Dendritic cell treated with granulocyte-macrophage colony-stimulating factor and Interleukin-4, amounts not matched to agents 40 ng/mL and 50 ng/mL, for 4 days (primary cell): ENCODE measurements around the gene EIF3L.

ENCODE experiments used
- H3K27ac Mint-ChIP-seq: one replicate; pipeline ENCODE4 v1.8.0; 2022; ENCODE audit warnings: mild to moderate bottlenecking, mixed read lengths
- H3K27me3 Mint-ChIP-seq: one replicate; pipeline ENCODE4 v1.8.0; 2022; ENCODE audit warnings: mild to moderate bottlenecking, mixed read lengths
- H3K36me3 Mint-ChIP-seq: one replicate; pipeline ENCODE4 v1.8.0; 2022; ENCODE audit warnings: low read depth, mixed read lengths
- H3K4me1 Mint-ChIP-seq: one replicate; pipeline ENCODE4 v1.8.0; 2022; ENCODE audit warnings: low read depth, mixed read lengths
- H3K4me3 Mint-ChIP-seq: one replicate; pipeline ENCODE4 v1.8.0; 2022; ENCODE audit warnings: mild to moderate bottlenecking, moderate library complexity, mixed read lengths
- H3K9me3 Mint-ChIP-seq: one replicate; pipeline ENCODE4 v1.8.0; 2022; ENCODE audit warnings: mixed read lengths
- intact Hi-C: fragments of 100-400 bp; cut with micrococcal nuclease; formaldehyde crosslinking; loops from one replicate; pipeline ENCODE4 v1.15.0; 2022

The EIF3L gene

DNA sequence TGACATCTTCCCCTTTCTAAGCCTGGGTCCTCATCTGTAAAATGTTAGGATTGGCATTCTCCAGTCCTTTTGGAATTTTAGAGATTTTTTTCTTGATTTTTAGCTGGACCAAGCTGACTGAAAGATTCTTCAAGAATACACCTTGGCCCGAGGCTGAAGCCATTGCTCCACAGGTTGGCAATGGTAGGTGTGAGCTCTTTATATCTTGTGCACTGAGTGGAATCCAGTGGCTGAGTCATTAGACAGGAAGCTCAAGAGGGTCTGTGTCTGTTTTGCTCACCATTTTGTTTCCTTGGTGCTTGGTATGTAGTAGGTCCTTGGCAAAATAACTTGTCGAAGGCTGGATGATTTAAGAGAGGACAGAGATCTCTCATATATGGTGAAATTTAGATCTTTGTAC is 6.2 kb downstream of the EIF3L start:
- Mint-ChIP-seq H3K4me3 (no peak overlapping the region), H3K27ac (no peak overlapping the region), H3K4me1 (peaks cover 23% of the 10 kb centered on the region), H3K36me3 (peaks cover 98% of the 10 kb centered on the region), H3K27me3 (no peaks in the 10 kb centered on the region), H3K9me3 (no peaks in the 10 kb centered on the region)
- intact Hi-C loops = no loop called here

DNA sequence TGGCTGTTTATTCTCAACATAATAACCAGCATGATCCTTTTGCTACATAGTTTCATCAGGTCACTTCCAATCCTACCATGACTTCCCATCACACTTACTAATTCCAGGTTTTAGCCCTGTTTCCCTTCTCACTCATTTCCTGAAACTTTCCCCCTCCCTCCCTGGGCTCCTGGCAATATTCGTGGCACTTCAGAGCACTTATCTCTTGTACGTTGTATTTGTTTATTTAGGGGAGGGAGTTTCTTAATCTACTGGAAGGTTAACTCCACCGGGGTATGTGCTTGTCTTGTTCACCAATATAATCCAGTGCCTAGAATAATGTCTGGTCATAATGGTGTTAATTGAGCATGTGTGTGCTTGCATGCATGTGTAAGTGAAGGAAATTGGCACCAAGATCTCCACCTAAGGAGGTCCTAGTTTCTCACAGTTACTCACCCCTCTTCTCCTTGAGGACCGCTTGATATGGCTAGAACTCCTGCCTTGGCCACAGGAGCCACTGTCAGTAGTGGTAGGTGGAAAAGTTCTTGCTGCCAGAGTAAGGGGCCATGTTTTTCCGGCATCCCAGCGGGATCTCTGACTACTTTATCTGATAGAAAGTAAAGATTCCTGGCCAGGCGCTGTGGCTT is 11.7 kb downstream of the EIF3L start:
- Mint-ChIP-seq H3K27ac (no peak overlapping the region), H3K36me3 (peaks cover 100% of the 10 kb centered on the region), H3K27me3 (no peaks in the 10 kb centered on the region), H3K9me3 (no peaks in the 10 kb centered on the region), H3K4me1 (no peaks in the 10 kb centered on the region), H3K4me3 (no peak overlapping the region)
- intact Hi-C loops = no loop called here

DNA sequence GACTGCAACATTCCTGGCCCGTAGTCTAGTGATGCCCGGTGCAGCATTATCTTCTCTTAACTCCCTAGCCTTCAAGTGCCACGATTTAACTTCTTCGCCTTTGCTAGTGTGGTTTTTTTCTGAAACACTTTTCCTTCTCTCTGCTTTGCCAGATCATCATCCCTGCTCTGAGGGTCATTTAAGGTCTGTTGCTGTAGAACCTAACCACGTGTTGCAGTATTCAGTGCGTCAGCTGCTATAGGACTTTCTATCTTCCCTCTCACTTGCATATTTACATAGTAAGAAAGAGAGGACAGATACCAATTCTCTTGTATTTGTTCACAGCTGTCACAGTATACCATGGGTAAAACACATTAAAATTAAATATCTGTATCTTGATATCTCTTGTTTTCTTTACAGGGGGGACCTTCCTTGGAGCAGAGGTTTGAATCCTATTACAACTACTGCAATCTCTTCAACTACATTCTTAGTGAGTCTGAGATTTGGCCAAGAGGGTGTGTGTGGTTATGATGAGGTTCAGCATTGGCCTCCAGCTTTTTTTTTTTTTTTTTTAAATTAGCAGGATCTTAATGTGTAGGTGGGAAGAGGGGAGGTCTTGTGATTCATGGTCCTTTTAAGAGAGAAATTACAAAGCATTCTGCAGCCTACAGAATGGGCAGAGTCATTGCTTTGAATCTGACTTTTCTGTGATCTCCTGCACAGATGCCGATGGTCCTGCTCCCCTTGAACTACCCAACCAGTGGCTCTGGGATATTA is 13.5 kb downstream of the EIF3L start:
- no peak overlapping the region for H3K27ac Mint-ChIP-seq

DNA sequence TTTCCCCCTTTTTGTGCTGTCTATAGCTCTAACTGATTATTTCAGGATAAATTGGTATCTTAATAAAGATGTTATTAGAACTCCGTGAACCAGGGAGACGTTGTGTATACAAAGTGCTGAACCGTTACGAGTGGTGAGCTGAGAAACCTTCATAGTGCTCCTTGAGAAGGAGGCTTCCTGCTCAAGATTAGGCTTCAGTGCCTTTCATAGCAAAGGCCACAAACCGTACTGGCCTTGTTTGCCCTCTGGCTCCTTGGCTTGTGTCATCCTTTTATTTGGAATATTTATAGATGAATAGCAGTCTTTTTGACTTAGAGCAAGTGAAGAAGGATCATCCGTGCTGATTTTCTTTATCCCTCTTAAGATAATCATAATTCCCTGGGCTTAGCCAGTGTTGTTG is 16.3 kb downstream of the EIF3L start:
- no peaks in the 10 kb centered on the region for H3K9me3 Mint-ChIP-seq
- H3K4me3 Mint-ChIP-seq = no peak overlapping the region
- no peaks in the 10 kb centered on the region for H3K27me3 Mint-ChIP-seq
- peaks cover 100% of the 10 kb centered on the region for H3K36me3 Mint-ChIP-seq
- H3K27ac Mint-ChIP-seq = no peak overlapping the region
- H3K4me1 Mint-ChIP-seq = no peaks in the 10 kb centered on the region
- intact Hi-C loops = no loop called here

More for the DNA sequence above, 13.5 kb downstream of the EIF3L start:
- no peaks in the 10 kb centered on the region for H3K4me1 Mint-ChIP-seq
- H3K27me3 Mint-ChIP-seq = no peaks in the 10 kb centered on the region
- intact Hi-C loops = loop anchor here (1.0 kb wide), 1 partner anchor 45 kb away; no protein-coding TSS in a partner anchor
- no peak overlapping the region for H3K4me3 Mint-ChIP-seq
- no peaks in the 10 kb centered on the region for H3K9me3 Mint-ChIP-seq
- H3K36me3 Mint-ChIP-seq = peaks cover 100% of the 10 kb centered on the region

DNA sequence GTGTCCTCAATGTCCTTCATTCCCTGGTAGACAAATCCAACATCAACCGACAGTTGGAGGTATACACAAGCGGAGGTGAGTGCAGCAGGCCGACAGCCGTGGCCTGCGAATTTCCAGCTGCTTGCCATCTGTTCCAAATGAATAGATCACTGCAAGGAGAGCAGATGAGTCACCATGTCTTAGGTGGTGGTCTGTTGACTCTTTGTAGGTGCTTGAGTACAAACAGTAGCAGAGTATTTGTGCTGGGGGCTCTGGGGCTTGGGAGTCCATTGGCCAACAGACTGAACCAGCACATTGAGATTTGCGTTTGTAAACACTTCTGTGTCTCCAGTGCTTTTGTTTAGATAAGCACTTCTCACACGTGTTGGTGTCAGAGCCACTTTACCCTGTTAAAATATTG is 21.1 kb downstream of the EIF3L start:
- intact Hi-C loops = no loop called here
- Mint-ChIP-seq H3K4me3 (no peak overlapping the region), H3K36me3 (peaks cover 100% of the 10 kb centered on the region), H3K9me3 (no peaks in the 10 kb centered on the region), H3K4me1 (no peaks in the 10 kb centered on the region), H3K27ac (no peak overlapping the region), H3K27me3 (no peaks in the 10 kb centered on the region)

DNA sequence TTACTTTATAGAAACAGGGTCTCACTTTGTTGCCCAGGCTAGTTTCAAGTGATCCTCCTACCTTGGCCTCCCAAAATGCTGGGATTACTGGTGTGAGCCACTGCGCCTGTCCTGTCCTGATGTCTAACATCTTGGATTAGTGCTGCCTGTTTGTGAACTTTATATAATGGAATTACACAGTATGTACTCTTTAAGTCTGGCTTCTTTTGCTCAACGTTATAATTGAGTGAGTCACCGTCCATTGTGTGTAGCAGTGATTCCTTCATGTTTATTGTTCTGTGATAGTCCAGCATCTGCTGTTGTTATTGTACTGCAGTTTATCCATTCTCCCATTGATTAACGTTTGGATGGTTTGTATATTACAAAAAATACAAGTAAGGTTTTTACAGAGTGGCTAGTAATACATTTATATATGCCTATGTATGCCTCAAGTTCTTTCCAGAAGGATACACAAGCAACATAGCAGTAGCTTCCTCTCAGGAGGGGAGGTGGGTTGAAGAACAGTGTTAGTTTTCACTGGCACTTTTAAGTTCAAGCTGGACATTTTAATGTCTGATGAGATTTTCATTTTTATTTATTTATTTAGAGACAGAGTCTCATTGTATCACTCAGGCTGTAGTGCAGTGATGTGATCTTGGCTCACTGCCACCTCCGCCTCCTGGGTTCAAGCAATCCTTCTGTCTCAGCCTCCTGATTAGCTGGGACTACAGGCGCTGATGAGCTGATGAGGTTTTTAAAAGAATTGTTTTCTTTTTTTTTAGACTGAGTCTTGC is 31.6 kb downstream of the EIF3L start:
- H3K4me1 Mint-ChIP-seq = peaks cover 5% of the 10 kb centered on the region
- H3K27me3 Mint-ChIP-seq = no peaks in the 10 kb centered on the region
- no peak overlapping the region for H3K27ac Mint-ChIP-seq
- intact Hi-C loops = no loop called here
- H3K4me3 Mint-ChIP-seq = no peak overlapping the region
- no peaks in the 10 kb centered on the region for H3K9me3 Mint-ChIP-seq
- H3K36me3 Mint-ChIP-seq = peaks cover 91% of the 10 kb centered on the region

DNA sequence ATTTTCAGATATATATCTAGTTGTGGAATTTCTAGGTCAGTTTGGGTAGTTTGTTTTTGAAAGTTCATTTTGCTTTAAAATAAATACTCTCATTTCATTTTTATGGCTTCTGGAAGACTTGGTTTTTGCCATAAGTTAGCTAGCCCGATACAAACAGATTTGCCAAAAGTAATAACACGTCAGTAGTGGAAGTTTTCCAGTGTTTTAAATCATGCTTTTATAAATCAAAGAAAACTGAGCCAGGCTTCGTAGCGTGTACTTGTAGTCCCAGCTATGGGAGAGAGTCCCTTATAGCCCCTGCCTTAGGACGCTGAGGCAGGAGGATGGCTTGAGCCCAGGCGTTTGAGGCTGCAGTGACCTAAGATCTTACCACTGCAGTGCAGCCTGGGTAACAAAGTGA is 35.2 kb downstream of the EIF3L start:
- intact Hi-C loops = no loop called here
- Mint-ChIP-seq H3K4me1 (peaks cover 5% of the 10 kb centered on the region), H3K4me3 (no peak overlapping the region), H3K27me3 (no peaks in the 10 kb centered on the region), H3K27ac (no peak overlapping the region), H3K36me3 (peaks cover 91% of the 10 kb centered on the region), H3K9me3 (no peaks in the 10 kb centered on the region)

DNA sequence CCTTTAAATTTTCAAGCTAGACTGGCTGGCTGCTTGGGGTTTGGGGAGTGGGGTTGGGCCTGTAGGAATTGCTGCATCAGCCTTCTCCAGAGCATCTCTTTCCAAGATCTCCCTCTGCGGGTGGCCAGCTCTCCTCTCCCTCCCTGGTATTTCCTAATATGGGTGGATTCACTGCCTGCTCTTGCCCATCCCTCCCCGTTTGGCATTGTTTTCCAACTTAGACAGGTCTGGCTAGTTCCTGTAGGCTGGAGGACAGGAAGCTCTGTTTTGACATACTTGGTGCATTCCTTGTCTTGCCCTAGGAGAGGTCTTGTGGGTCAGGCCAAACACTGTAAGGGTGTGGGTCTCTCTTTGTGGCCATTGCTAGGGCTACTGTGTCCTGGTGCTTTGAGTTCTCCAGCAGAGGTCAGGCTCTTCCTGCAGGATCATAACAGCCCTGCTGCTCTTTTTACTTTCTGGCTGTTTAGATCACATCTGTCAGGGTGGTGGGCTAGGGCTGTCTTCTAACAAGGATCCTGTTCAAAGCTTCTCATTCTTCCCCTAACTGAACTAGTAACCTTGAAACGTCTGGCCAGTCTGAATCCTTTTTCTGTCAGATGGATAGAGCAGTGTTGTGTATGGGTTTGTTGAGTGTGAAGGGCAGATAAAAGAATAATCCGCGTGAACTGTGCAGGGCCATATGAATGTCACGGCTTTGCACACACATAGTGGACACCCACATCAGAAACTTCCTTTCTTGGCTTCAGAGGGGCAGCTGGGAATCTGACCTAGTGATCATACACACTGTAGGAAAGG is 38.6 kb downstream of the EIF3L start:
- intact Hi-C loops = no loop called here
- Mint-ChIP-seq H3K4me3 (no peak overlapping the region), H3K9me3 (no peaks in the 10 kb centered on the region), H3K36me3 (peaks cover 91% of the 10 kb centered on the region), H3K4me1 (peaks cover 5% of the 10 kb centered on the region), H3K27me3 (no peaks in the 10 kb centered on the region), H3K27ac (no peak overlapping the region)

DNA sequence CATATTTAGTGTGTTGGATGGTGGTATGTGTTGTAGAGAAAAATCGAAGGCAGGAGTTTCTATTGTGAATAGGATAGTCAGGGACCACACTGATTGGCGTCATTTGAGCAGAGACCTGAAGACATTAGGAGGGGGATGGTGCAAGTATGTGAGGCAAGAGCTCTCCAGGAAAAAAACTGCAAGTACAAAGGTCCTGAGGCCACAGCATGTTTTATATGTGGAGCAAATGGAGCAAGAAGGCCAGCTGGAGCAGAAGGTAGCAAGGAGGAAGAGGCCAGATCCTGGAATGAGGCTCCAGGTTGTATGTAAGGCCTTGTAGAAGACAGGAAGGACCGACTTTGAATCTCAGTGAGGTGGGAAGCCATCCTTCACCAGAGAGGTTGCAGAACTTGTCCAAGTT is 42.7 kb downstream of the EIF3L start:
- no peaks in the 10 kb centered on the region for H3K9me3 Mint-ChIP-seq
- H3K4me1 Mint-ChIP-seq = peaks cover 16% of the 10 kb centered on the region
- H3K4me3 Mint-ChIP-seq = no peak overlapping the region
- intact Hi-C loops = no loop called here
- no peak overlapping the region for H3K27ac Mint-ChIP-seq
- peaks cover 65% of the 10 kb centered on the region for H3K36me3 Mint-ChIP-seq
- H3K27me3 Mint-ChIP-seq = no peaks in the 10 kb centered on the region

DNA sequence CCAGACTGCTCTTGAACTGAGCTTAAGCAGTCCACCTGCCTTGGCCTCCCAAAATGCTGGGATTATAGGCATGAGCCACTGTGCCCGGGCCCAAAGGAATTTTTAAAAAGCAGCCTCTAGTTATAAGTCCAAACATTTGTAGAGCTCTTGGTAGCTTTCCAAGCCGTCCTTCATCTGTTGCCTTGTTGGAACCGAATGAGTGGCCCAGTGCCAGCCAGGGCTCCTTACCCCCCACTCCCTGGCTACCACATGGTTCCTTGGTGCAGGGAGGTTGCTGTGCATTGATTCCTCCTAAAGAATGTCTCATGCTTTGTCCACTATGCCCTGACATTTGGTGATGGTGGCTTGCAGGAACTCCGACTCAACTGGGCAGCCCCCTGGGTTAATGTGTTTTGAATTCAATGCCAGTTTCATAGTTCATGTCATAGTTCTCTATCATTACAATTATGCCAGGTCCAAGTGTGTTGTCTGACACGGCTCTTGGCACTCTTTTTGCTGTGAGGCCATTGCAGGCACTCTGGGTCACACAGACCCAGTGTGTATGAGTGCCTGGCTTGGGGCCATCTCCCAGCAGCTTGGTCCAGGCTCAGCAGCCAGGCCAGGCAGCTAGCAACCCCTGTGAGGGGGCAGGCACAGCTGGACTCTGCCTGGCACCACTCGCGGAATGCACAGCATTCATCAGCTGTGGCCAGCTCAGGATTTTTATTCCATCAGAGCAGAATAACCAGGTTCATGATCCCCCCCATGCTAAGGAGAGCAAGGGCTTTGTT is 43.5 kb downstream of the EIF3L start:
- Mint-ChIP-seq H3K27ac (no peak overlapping the region), H3K36me3 (peaks cover 56% of the 10 kb centered on the region), H3K4me3 (no peak overlapping the region), H3K9me3 (no peaks in the 10 kb centered on the region), H3K4me1 (peaks cover 16% of the 10 kb centered on the region), H3K27me3 (no peaks in the 10 kb centered on the region)
- intact Hi-C loops = no loop called here

DNA sequence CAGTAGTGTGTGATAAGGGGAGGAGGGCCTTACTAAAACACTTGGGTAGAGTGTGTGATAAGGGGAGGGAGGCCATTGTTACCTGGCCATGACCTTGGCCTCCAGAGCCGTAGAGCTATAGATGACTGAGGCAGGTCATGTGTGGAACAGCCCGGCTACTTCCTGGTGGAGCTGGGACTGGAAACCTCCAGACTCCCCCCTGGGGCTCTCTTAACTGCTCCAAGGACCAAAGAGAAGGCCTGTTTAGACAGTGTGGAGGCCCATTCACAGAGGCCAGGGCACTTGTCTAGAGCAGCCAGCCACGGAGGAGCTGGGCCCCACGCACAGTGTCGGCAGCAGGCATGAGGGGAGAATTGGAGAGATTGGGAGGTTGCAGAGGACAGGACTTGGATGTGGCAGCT is 44.4 kb downstream of the EIF3L start:
- Mint-ChIP-seq H3K27me3 (no peaks in the 10 kb centered on the region), H3K4me3 (no peak overlapping the region), H3K27ac (no peak overlapping the region), H3K9me3 (no peaks in the 10 kb centered on the region), H3K36me3 (peaks cover 48% of the 10 kb centered on the region), H3K4me1 (peaks cover 16% of the 10 kb centered on the region)
- intact Hi-C loops = no loop called here

DNA sequence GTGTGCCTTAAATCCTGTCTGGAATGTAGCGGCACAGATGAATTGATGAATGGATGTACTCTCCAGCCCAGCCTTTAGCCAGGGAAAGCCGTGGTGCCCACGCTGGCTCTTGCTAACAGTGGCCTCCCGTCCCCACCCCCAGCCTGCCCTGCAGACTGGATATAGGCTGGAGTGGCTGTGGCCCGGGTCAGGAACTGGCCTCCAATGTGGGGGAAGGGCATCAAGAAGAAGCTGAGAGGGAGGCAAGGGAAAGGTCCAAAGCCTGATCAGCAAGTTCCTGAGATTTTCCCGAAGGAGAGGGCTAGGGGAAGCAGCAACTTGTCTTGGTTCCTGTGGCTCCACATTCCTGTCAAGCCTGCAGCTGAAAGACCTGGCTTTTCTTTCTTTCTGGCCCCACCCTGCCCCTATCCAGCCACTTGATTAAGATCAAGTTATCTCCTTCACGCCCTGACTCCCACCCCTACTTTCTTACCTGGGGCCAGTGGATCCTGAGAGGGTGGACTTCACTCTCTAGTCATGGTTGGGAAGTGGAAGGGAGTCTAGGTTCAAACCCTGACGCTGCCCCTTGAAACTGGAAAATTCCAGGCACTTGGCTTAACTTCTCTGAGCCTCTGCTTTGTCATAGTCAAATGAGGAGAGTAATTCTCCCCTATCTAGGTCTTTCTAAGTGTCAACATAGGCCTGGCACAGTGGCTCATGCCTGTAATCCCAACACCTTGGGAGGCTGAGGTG is 45.9 kb downstream of the EIF3L start:
- Mint-ChIP-seq H3K4me3 (no peak overlapping the region), H3K36me3 (peaks cover 33% of the 10 kb centered on the region), H3K27ac (no peak overlapping the region), H3K27me3 (no peaks in the 10 kb centered on the region), H3K9me3 (no peaks in the 10 kb centered on the region), H3K4me1 (peaks cover 16% of the 10 kb centered on the region)
- intact Hi-C loops = no loop called here

DNA sequence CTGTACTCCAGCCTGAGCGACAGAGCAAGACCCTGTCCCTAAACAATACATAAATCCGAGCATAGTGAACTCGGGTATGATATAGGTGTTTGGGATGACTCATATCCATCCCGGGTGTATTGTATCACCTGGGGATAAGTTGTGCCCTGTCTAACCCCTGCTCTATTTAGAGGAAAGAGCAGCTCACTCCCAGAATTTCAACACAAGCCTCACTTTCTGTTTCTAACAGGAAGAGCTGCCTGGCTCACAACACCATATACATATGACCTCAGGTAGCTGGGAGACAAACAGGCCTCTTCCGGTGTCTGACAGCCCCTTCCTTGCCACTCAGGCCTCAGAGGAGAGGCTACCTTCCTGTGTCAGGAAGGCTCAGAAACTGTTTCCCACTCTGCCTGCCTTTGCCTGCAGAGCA is 47.0 kb downstream of the EIF3L start:
- intact Hi-C loops = no loop called here
- H3K27me3 Mint-ChIP-seq = peaks cover under 1% of the 10 kb centered on the region
- no peak overlapping the region for H3K4me3 Mint-ChIP-seq
- H3K36me3 Mint-ChIP-seq = peaks cover 25% of the 10 kb centered on the region
- H3K4me1 Mint-ChIP-seq = peaks cover 16% of the 10 kb centered on the region
- no peaks in the 10 kb centered on the region for H3K9me3 Mint-ChIP-seq
- no peak overlapping the region for H3K27ac Mint-ChIP-seq
